GM19463 (cell line): ENCODE measurements around the gene TMEM123.

Experiments
- ATAC-seq: cut with Tn5 transposase; IDR thresholded peaks from one replicate; pipeline ENCODE4 v1.9.1; 2021; ENCODE audit warnings: mild to moderate bottlenecking, moderate library complexity; ENCODE audit not compliant: unreplicated experiment

The TMEM123 gene

DNA sequence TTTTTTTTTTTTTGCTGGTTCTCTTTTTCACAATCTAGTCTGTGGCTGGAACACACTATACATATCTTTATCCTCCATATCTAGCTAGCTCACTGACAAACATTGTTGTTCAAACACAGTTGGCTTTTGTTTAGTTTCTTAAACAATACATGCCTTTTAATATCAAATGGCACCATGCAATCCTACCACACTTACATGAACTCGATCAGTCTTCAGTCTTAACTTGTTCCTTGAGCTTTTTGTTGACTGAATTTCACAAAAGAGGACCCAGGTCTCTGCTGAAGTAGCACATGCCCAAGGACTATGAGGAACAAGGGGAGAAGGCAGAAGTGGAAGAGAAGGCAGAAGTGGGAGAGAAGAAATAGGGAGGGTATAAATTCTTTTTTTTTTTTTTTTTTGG lies 25.5 kb downstream of the TMEM123 start:
- no peak for ATAC-seq

GRCh38 chr11:102426570-102426969 lies 26.0 kb downstream of the TMEM123 start:
- ATAC-seq: no peak

GRCh38 chr11:102426000-102426399 lies 26.6 kb downstream of the TMEM123 start:
- ATAC-seq: no peak

- ATAC-seq: no peak
These were observed 28.6 kb downstream of the TMEM123 start for GRCh38 chr11:102423936-102424335.

GRCh38 chr11:102422817-102423712 lies 29.5 kb downstream of the TMEM123 start:
- ATAC-seq: no peak

DNA sequence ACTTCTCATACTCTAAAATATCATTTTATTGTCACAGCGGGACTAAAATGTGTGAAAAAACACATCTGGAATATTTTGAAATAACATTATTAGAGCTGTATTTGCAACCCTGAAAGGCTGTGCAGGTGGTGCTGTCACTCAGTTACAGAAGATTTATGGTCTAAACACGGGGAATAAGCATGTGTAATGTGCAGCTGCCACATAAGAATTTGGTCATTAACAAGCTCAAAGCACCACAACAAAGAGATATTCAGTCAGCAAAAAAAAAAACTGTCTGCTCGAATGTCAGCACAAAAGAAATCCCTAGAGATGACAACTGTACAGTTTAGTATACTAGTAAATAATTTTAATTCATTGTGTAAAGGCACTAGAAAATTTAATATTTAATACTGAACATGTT lies 31.3 kb downstream of the TMEM123 start:
- no peak for ATAC-seq

- ATAC-seq: peak; percentile 96
These were observed 32.0 kb downstream of the TMEM123 start for GRCh38 chr11:102420547-102420946.

- ATAC-seq: no peak
These were observed 33.4 kb downstream of the TMEM123 start for GRCh38 chr11:102419181-102419580.

GRCh38 chr11:102416976-102417375 lies 35.6 kb downstream of the TMEM123 start:
- no peak for ATAC-seq

GRCh38 chr11:102415304-102415916 lies 37.2 kb downstream of the TMEM123 start:
- ATAC-seq: no peak

DNA sequence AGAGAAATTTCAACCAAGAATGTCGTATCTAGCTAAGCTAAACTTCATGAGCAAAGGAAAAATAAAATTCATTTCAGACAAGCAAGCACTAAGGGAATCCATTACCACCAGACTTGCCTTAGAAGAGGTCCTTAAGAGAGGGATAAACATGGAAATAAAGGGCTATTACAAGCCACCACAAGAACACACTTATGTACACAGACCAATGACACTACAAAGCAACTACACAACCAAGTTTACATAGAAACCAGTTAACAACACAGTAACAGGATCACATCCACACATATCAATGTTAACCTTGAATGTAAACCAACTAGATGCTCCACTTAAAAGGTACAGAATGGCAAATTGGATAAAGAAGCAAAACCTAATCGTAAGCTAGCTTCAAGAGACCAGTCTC lies 38.0 kb downstream of the TMEM123 start:
- no peak for ATAC-seq

DNA sequence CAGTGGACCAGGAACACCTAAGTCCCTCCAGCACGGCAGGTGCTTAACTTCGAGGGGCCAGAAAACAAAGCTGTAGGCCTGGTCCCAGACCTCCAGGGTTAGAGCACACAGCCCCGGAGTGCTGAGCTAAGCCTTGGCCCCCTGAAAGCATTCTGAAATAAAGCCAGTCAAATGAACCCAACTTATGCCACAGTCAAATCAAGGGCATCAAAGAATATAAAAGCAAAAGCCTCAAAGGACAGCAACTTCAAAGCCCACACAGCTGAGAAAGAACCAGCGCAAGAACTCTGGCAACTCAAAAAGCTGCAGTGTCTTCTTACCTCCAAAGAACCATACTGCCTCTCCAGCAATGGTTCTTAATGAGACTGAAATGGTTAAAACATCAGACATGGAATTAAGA lies 39.1 kb downstream of the TMEM123 start:
- no peak for ATAC-seq

DNA sequence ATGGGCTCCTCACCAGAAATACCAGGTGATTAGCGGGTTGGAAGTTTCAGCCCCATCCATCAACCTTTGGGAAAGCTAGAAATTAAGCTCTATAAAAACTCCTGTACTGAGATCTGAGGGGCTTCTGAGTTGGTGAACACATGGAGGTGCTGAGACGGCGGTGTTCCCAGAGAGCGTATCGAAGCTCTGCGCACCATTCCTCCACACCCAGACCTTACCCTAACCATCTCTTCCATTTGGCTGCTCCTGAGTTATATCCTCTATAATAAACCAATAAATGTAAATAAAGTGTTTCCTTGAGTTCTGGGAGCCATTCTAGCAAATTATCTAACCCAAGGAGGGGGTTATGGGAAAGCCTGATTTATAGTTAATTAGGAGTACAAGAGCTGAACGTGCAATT lies 41.4 kb downstream of the TMEM123 start:
- no peak for ATAC-seq

DNA sequence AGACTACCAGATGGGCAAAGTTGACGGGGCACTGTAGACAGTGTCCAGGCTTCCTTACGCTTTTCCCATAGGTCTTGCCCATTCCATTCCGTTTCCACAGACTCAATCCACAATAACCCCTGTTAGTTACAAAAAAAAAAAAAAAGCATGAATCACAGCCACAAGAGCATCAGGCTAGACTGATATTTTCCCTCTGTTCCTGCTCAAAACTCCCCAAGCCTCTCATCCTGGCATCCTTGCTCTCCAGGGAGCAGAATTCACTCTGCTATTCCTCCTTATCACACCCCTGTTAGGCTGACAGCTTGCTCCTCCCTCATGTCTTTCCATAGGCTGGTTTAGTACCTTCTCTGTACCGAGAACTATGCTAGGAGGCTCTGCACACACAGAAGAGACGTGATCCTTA lies 42.2 kb downstream of the TMEM123 start:
- no peak for ATAC-seq

GRCh38 chr11:102408339-102408738 lies 44.2 kb downstream of the TMEM123 start:
- ATAC-seq: no peak

- ATAC-seq: no peak
These were observed 44.7 kb downstream of the TMEM123 start for GRCh38 chr11:102407901-102408300.

GRCh38 chr11:102406099-102406498 lies 46.5 kb downstream of the TMEM123 start:
- no peak for ATAC-seq

DNA sequence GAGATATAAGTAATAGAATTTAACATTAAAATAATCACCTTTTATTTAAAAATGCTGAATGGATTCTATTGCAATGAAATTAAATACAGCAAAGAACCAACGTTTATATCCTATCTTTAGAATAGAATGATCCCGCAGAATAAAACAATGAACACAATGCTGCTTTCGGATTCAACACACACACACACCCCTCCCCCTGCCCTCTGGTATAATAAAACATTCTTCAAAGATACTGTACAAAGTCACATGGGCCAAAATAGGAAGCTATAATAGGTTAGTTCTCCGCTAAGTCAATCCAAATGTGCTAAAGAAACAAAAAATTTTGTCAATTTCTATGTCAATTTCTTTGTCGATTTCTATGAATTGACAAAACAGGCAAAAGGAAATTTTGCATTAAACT lies 47.1 kb downstream of the TMEM123 start:
- no peak for ATAC-seq

GRCh38 chr11:102402548-102402947 lies 50.0 kb downstream of the TMEM123 start:
- ATAC-seq: no peak

- ATAC-seq: no peak
These were observed 50.7 kb downstream of the TMEM123 start for GRCh38 chr11:102401905-102402304.

DNA sequence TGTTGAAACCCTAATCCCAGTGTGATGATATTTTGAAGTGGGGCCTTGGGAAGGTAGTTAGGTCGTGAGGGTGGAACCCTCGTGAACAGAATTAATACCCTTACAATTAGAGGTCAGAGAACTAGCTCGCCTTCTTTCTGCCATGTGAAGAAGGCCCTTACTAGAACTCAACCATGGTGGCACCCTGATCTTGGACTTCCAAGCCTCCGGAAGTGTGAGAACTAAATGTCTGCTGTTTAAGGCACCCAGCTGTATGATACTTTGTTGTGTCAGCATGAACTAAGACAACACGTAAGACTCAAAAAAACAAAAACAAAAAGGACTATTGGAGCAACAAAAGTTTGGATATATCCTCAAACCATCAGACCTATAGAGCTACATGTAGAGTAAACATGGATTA lies 52.0 kb downstream of the TMEM123 start:
- ATAC-seq: no peak

DNA sequence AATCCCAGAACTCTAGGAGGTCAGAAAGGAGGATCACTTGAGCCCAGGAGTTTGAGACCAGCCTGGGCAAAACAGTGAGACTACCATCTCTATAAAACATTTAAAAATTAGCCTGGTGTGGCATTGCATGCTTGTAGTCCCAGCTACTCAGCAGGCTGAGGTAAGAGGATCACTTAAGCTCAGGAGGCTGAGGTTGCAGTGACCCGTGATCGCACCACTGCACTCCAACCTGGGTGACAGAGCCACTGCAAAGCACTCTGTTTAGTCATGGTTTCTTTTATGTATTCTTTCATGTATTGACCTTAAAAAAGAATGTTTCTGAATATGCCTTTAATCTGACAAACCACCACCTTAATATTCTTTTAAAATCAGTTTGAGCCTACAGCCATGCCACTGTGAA lies 53.4 kb downstream of the TMEM123 start:
- ATAC-seq: no peak
